HEK293 (cell line): ENCODE results near the gene RNF182.

Source experiments
- CTCF ChIA-PET: fragments of 350-600 bp; formaldehyde crosslinking; extraction: SDS; loops from one replicate; lab custom pipeline; 2021; ENCODE audit warnings: antibody characterized with exemption; lab: Yijun Ruan, JAX
- POLR2A ChIA-PET: fragments of 300-600 bp; formaldehyde crosslinking; extraction: SDS; loops from one replicate; lab custom pipeline; 2020; ENCODE audit warnings: antibody characterized with exemption, inconsistent platforms; lab: Yijun Ruan, JAX
- H3K27ac ChIP-seq: fragments of 200-500 bp; sonication (Bioruptor generic); 2 replicates; pipeline ENCODE4 v1.5.1; 2014; ENCODE audit warnings: low read depth, low read length, control low read depth, inconsistent platforms; ENCODE audit errors: extremely low read depth
- H3K36me3 ChIP-seq, 2 experiments: fragments of 200-500 bp in 1 of 2; sonication (Bioruptor generic) in 1 of 2; 1 replicate in 1 of 2; 2 replicates in 1 of 2; pipeline ENCODE4 v1.5.1; 2014 to 2017; ENCODE audit warnings: inconsistent platforms in 2 of 2, low read length in 2 of 2; ENCODE audit not compliant: control insufficient read depth in 2 of 2, insufficient read depth in 1 of 2
- H3K4me1 ChIP-seq: fragments of 200-500 bp; sonication (Bioruptor generic); 2 replicates; pipeline ENCODE4 v1.5.1; 2014; ENCODE audit warnings: mild to moderate bottlenecking, low read length, inconsistent platforms; ENCODE audit not compliant: control insufficient read depth, insufficient read depth
- H3K4me3 ChIP-seq: 2 replicates; pipeline ENCODE4 v1.5.1; 2011; ENCODE audit warnings: low read depth, mild to moderate bottlenecking, control low read depth, low read length, moderate library complexity
- H3K9me3 ChIP-seq: fragments of 200-500 bp; sonication (Bioruptor generic); 2 replicates; pipeline ENCODE4 v1.5.1; 2014; ENCODE audit warnings: low read depth, low read length, inconsistent platforms; ENCODE audit not compliant: control insufficient read depth, insufficient read depth
- HOXD13 ChIP-seq: sonication (generic); formaldehyde crosslinking; IDR thresholded peaks from 2 replicates; pipeline ENCODE4 v1.8.0; 2022; ENCODE audit warnings: missing genetic modification reagents, borderline replicate concordance
- KLF17 ChIP-seq: fragments of 450-650 bp; formaldehyde crosslinking; IDR thresholded peaks from 2 replicates; pipeline ENCODE4 v1.5.1; 2016; ENCODE audit warnings: missing biosample characterization, missing genetic modification characterization
- SETDB1 ChIP-seq: IDR thresholded peaks from one replicate; pipeline ENCODE4 v1.6.1; 2017; ENCODE audit warnings: mild to moderate bottlenecking, low read length, moderate library complexity, mixed read lengths; ENCODE audit not compliant: insufficient read length
- TCF7L2 ChIP-seq: IDR thresholded peaks from 2 replicates; pipeline ENCODE4 v1.6.1; 2011; ENCODE audit warnings: low read depth, mild to moderate bottlenecking, inconsistent platforms, low read length, moderate library complexity, borderline replicate concordance
- ZBTB26 ChIP-seq: fragments of 450-650 bp; formaldehyde crosslinking; optimal IDR thresholded peaks from 2 replicates; pipeline ENCODE3; 2016; ENCODE audit warnings: missing biosample characterization, mild to moderate bottlenecking, missing genetic modification characterization
- ZIC2 ChIP-seq: fragments of 450-650 bp; formaldehyde crosslinking; IDR thresholded peaks from 2 replicates; pipeline ENCODE4 v1.5.1; 2016; ENCODE audit warnings: missing biosample characterization, missing genetic modification characterization
- ZNF121 ChIP-seq: fragments of 450-650 bp; formaldehyde crosslinking; IDR thresholded peaks from 2 replicates; pipeline ENCODE4 v1.5.1; 2016; ENCODE audit warnings: missing biosample characterization, missing genetic modification characterization
- ZNF16 ChIP-seq: fragments of 450-650 bp; formaldehyde crosslinking; IDR thresholded peaks from 2 replicates; pipeline ENCODE4 v1.5.1; 2016; ENCODE audit warnings: low read depth, missing biosample characterization, missing genetic modification characterization
- ZNF202 ChIP-seq: fragments of 450-650 bp; formaldehyde crosslinking; IDR thresholded peaks from 2 replicates; pipeline ENCODE4 v1.5.1; 2016; ENCODE audit warnings: missing biosample characterization, missing genetic modification characterization, borderline replicate concordance
- ZNF292 ChIP-seq: fragments of 450-650 bp; formaldehyde crosslinking; IDR thresholded peaks from 2 replicates; pipeline ENCODE4 v1.5.1; 2016; ENCODE audit warnings: low read depth, missing biosample characterization, missing genetic modification characterization, borderline replicate concordance
- ZNF311 ChIP-seq: fragments of 450-650 bp; formaldehyde crosslinking; IDR thresholded peaks from 2 replicates; pipeline ENCODE4 v1.5.1; 2017; ENCODE audit warnings: missing biosample characterization, missing genetic modification characterization, borderline replicate concordance
- ZNF354C ChIP-seq: fragments of 450-650 bp; formaldehyde crosslinking; IDR thresholded peaks from 2 replicates; pipeline ENCODE4 v1.5.1; 2016; ENCODE audit warnings: missing biosample characterization, missing genetic modification characterization, low read depth, borderline replicate concordance
- ZNF473 ChIP-seq: fragments of 450-650 bp; formaldehyde crosslinking; IDR thresholded peaks from 2 replicates; pipeline ENCODE4 v1.5.1; 2017; ENCODE audit warnings: missing biosample characterization, missing genetic modification characterization
- ZNF600 ChIP-seq: fragments of 450-650 bp; formaldehyde crosslinking; IDR thresholded peaks from 2 replicates; pipeline ENCODE4 v1.5.1; 2016; ENCODE audit warnings: missing biosample characterization, missing genetic modification characterization
- ZNF610 ChIP-seq: fragments of 450-650 bp; formaldehyde crosslinking; IDR thresholded peaks from 2 replicates; pipeline ENCODE4 v1.5.1; 2016; ENCODE audit warnings: missing biosample characterization, missing genetic modification characterization, borderline replicate concordance
- ZNF654 ChIP-seq: fragments of 450-650 bp; formaldehyde crosslinking; IDR thresholded peaks from 2 replicates; pipeline ENCODE4 v1.5.1; 2016; ENCODE audit warnings: low read depth, missing biosample characterization, missing genetic modification characterization
- ZNF660 ChIP-seq: fragments of 450-650 bp; IDR thresholded peaks from 2 replicates; pipeline ENCODE4 v1.5.1; 2018; ENCODE audit warnings: missing biosample characterization, mild to moderate bottlenecking, missing genetic modification characterization
- ZNF791 ChIP-seq: fragments of 450-650 bp; formaldehyde crosslinking; IDR thresholded peaks from 2 replicates; pipeline ENCODE4 v1.5.1; 2016; ENCODE audit warnings: missing biosample characterization, missing genetic modification characterization
- ZXDB ChIP-seq: fragments of 450-650 bp; formaldehyde crosslinking; IDR thresholded peaks from 2 replicates; pipeline ENCODE4 v1.5.1; 2016; ENCODE audit warnings: missing biosample characterization, missing genetic modification characterization
- TF ChIP-seq, protein P1 (sequence below): fragments of 450-650 bp; formaldehyde crosslinking; IDR thresholded peaks from 2 replicates; pipeline ENCODE4 v1.5.1; 2016; ENCODE audit warnings: missing biosample characterization, missing genetic modification characterization
- TF ChIP-seq, protein P2 (sequence below): fragments of 450-650 bp; formaldehyde crosslinking; IDR thresholded peaks from 2 replicates; pipeline ENCODE4 v1.5.1; 2016; ENCODE audit warnings: missing biosample characterization, missing genetic modification characterization

RNF182 gene

GRCh38 chr6:13943943-13944342, 19.2 kb downstream of the RNF182 start (continued):
- no peak for TF ChIP-seq ZNF660 (tag by site-specific recombination)
- TF ChIP-seq ZXDB (tag by site-specific recombination) = no peak
- TF ChIP-seq ZNF791 (tag by site-specific recombination) = no peak
- no peak for TF ChIP-seq ZIC2

DNA sequence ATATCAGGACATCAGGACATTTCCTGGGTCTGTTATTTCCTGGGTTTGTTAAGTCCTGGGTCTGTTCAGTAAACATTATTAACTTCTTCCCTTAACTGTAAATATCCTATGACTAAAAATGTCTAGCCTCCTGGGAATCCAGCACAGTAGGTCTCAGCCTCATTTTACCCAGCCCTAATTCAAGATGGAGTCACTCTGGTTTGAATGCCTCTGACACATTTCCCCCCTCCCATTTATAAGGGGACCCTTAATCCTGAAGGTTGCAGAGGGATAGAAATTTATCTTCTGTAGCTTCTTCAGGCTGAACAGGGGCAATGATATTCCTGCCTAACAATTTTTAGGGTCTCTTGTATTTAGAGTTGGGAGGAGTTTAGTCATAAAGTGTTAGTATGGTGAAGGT, 21.8 kb downstream of the RNF182 start:
- H3K9me3 ChIP-seq = no peaks in the 10 kb centered on the region
- H3K36me3 ChIP-seq = no peaks in the 10 kb centered on the region
- POLR2A ChIA-PET = no interaction called here
- no peaks in the 10 kb centered on the region for H3K4me1 ChIP-seq
- CTCF ChIA-PET = interaction anchor here (0.6 to 1.3 kb wide), 2 partner anchors 14 to 76 kb away, joined by 3 read pairs; no protein-coding TSS in a partner anchor
- no peak overlapping the region for H3K4me3 ChIP-seq
- no peak overlapping the region for H3K27ac ChIP-seq
- no peak for TF ChIP-seq ZNF292

GRCh38 chr6:13947611-13948178, 22.9 kb downstream of the RNF182 start:
- peak; percentile 87 for TF ChIP-seq SETDB1
- no peak for TF ChIP-seq ZBTB26
- TF ChIP-seq, all 188 proteins: peak for 1
- ChIA-PET CTCF (interaction anchor here (0.6 kb wide), 1 partner anchor 104 kb away, joined by 3 read pairs; no protein-coding TSS in a partner anchor), POLR2A (no interaction called here)
- no peak overlapping the region for H3K4me3 ChIP-seq
- no peaks in the 10 kb centered on the region for H3K9me3 ChIP-seq
- H3K36me3 ChIP-seq = no peaks in the 10 kb centered on the region
- H3K27ac ChIP-seq = no peak overlapping the region
- no peaks in the 10 kb centered on the region for H3K4me1 ChIP-seq

DNA sequence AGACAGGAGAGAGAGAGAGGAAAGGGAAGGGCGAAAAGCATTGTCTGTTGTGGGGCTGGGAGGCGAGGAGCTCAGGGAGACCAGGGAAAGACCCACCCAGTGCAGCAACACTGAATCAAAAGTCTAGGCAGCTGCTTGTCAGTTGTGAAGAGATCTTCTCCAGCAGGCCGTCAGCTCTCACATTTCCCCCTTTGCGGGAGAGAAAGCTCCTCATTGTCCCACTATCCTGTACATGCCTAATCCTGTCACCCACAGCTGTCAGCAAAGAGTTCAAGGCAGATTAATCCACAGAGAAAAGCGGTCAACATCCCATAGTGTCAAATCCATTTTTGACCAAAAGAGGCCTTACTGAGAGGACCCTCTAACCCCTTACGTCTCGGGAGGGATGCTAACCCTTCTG, 27.3 kb downstream of the RNF182 start:
- TF ChIP-seq ZNF202 (no peak), KLF17 (no peak), ZNF473 (tag by site-specific recombination) (no peak), ZNF610 (tag by site-specific recombination) (no peak), ZNF600 (tag by site-specific recombination) (no peak)
- Histone ChIP-seq H3K36me3 (no peaks in the 10 kb centered on the region), H3K4me1 (no peaks in the 10 kb centered on the region), H3K27ac (no peak overlapping the region), H3K9me3 (no peaks in the 10 kb centered on the region), H3K4me3 (no peak overlapping the region)
- ChIA-PET POLR2A (interaction anchor here (0.6 kb wide), 1 partner anchor 733 kb away, joined by 8 read pairs; no protein-coding TSS in a partner anchor), CTCF (no interaction called here)

- Histone ChIP-seq H3K9me3 (no peaks in the 10 kb centered on the region), H3K27ac (no peak overlapping the region), H3K4me1 (no peaks in the 10 kb centered on the region)
- TF ChIP-seq TCF7L2 (no peak), HOXD13 (no peak), ZNF354C (no peak), ZNF16 (no peak), ZNF654 (no peak), ZNF121 (tag by site-specific recombination) (no peak), ZNF311 (tag by site-specific recombination) (no peak)
- TF ChIP-seq, protein P1, sequence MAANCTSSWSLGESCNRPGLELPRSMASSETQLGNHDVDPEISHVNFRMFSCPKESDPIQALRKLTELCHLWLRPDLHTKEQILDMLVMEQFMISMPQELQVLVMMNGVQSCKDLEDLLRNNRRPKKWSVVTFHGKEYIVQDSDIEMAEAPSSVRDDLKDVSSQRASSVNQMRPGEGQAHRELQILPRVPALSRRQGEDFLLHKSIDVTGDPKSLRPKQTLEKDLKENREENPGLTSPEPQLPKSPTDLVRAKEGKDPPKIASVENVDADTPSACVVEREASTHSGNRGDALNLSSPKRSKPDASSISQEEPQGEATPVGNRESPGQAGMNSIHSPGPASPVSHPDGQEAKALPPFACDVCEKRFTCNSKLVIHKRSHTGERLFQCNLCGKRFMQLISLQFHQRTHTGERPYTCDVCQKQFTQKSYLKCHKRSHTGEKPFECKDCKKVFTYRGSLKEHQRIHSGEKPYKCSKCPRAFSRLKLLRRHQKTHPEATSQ (tag by site-specific recombination) = no peak
- TF ChIP-seq, protein P2, sequence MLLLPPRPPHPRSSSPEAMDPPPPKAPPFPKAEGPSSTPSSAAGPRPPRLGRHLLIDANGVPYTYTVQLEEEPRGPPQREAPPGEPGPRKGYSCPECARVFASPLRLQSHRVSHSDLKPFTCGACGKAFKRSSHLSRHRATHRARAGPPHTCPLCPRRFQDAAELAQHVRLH (tag by site-specific recombination) = no peak
Measured at GRCh38 chr6:13953061-13953705, 28.4 kb downstream of the RNF182 start.

More at GRCh38 chr6:13953061-13953705, 28.4 kb downstream of the RNF182 start:
- H3K4me3 ChIP-seq = no peak overlapping the region
- CTCF ChIA-PET = no interaction called here
- POLR2A ChIA-PET = no interaction called here
- H3K36me3 ChIP-seq = no peaks in the 10 kb centered on the region
